ENCODE measurements around the gene PAPPA. TPM values are rescaled to one million over a fixed set of nuclear protein-coding genes. Genes with fewer than 3 reads are reported as not detected.

The PAPPA gene
- total and polyA plus RNA-seq, 2 of the 8 experiments (the other 6 are each of a cell fraction or from before 2014, with no cell fraction given): 0.18 to 0.63 TPM

DNA sequence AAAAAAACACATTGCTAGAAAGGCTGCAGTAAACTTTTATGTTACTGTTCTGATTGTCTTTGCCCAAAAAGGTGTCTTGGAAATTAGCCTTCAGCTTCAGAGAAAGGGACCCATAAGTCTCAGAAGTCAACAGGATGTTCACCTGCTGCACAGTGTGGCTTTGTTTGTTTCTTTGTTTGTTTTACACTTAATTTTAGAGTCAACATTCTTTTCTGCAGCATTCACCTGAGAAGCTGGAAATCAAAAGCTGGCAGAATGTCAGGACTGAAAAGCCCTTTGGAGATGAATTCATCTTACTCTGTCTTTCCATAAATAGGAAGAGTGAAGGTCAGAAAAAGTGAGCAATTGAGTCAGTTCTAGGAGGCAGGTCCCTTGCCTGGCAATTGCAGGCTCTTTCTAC is 170.0 kb downstream of the PAPPA start (continued):
- no peak for TF ChIP-seq GABPA (IDR thresholded peaks at IDR 0.05; ENCODE audit: borderline replicate concordance, insufficient read depth, low read length)
- no peak for TF ChIP-seq SP4 (IDR thresholded peaks at IDR 0.05; ENCODE audit: low read length)
- no peak for TF ChIP-seq CBX5 (IDR thresholded peaks at IDR 0.05; ENCODE audit: low read depth, low read length)

All from H1 (cell line).